ENCODE measurements around the gene CMYA5. TPM values are rescaled to one million over a fixed set of nuclear protein-coding genes. Genes with fewer than 3 reads are reported as not detected.

The CMYA5 gene
- total and polyA plus RNA-seq, 5 donors from 2014 or later: 0.05 to 0.10 TPM; not detected in 3

GRCh38 chr5:79834098-79834753 lies 144.6 kb downstream of the CMYA5 start:
- H3K27ac Mint-ChIP-seq: no peak overlapping the region
- no peak for ATAC-seq (ENCODE audit: low read depth in 2 of 2)
- H3K4me3 Mint-ChIP-seq: no peak overlapping the region

GRCh38 chr5:79834754-79835714 lies 145.4 kb downstream of the CMYA5 start:
- H3K9me3 Mint-ChIP-seq: no peaks in the 10 kb centered on the region

More at GRCh38 chr5:79834098-79834753, 144.6 kb downstream of the CMYA5 start:
- Mint-ChIP-seq H3K27me3 (peaks cover 31% of the 10 kb centered on the region), H3K4me1 (no peaks in the 10 kb centered on the region), H3K36me3 (no peaks in the 10 kb centered on the region), H3K9me3 (no peaks in the 10 kb centered on the region)
- Histone ChIP-seq H3K4me1 (ENCODE audit: control insufficient read depth, insufficient read depth, low read length, poor library complexity, severe bottlenecking) (no peaks in the 10 kb centered on the region), H3K27me3 (ENCODE audit: control insufficient read depth, insufficient read depth, low read length) (peaks cover 5% of the 10 kb centered on the region), H3K27ac (ENCODE audit: insufficient read depth, low read length, poor library complexity, severe bottlenecking) (no peak overlapping the region), H3K36me3 (ENCODE audit: control insufficient read depth, insufficient read depth, low read length) (no peaks in the 10 kb centered on the region), H3K4me3 (ENCODE audit: low read depth, low read length) (no peak overlapping the region), H3K9me3 (ENCODE audit: control insufficient read depth in 2 of 2, low read length in 2 of 2) (no peaks in the 10 kb centered on the region)
- DNase-seq: no peak

GRCh38 chr5:79837761-79838551 lies 148.3 kb downstream of the CMYA5 start:
- Histone ChIP-seq H3K27ac (ENCODE audit: insufficient read depth, low read length, poor library complexity, severe bottlenecking) (no peak overlapping the region), H3K36me3 (ENCODE audit: control insufficient read depth, insufficient read depth, low read length) (no peaks in the 10 kb centered on the region), H3K4me1 (ENCODE audit: control insufficient read depth, insufficient read depth, low read length, poor library complexity, severe bottlenecking) (no peaks in the 10 kb centered on the region), H3K9me3 (ENCODE audit: control insufficient read depth in 2 of 2, low read length in 2 of 2) (no peaks in the 10 kb centered on the region), H3K27me3 (ENCODE audit: control insufficient read depth, insufficient read depth, low read length) (no peaks in the 10 kb centered on the region), H3K4me3 (ENCODE audit: low read depth, low read length) (no peak overlapping the region)
- Mint-ChIP-seq H3K27me3 (peaks cover 21% of the 10 kb centered on the region), H3K9me3 (no peaks in the 10 kb centered on the region), H3K4me3 (no peak overlapping the region), H3K27ac (no peak overlapping the region), H3K4me1 (no peaks in the 10 kb centered on the region), H3K36me3 (no peaks in the 10 kb centered on the region)
- ATAC-seq (ENCODE audit: low read depth in 2 of 2): no peak
- DNase-seq: no peak

More at GRCh38 chr5:79834754-79835714, 145.4 kb downstream of the CMYA5 start:
- Mint-ChIP-seq H3K4me3 (no peak overlapping the region), H3K27me3 (peaks cover 35% of the 10 kb centered on the region), H3K4me1 (no peaks in the 10 kb centered on the region), H3K27ac (no peak overlapping the region), H3K36me3 (no peaks in the 10 kb centered on the region)
- H3K4me3 ChIP-seq (ENCODE audit: low read depth, low read length): no peak overlapping the region
- no peaks in the 10 kb centered on the region for H3K36me3 ChIP-seq (ENCODE audit: control insufficient read depth, insufficient read depth, low read length)
- no peaks in the 10 kb centered on the region for H3K4me1 ChIP-seq (ENCODE audit: control insufficient read depth, insufficient read depth, low read length, poor library complexity, severe bottlenecking)
- no peak overlapping the region for H3K27ac ChIP-seq (ENCODE audit: insufficient read depth, low read length, poor library complexity, severe bottlenecking)
- DNase-seq (no peak), ATAC-seq (ENCODE audit: low read depth in 2 of 2) (no peak)
- H3K27me3 ChIP-seq (ENCODE audit: control insufficient read depth, insufficient read depth, low read length): peaks cover 1% of the 10 kb centered on the region
- H3K9me3 ChIP-seq (ENCODE audit: control insufficient read depth in 2 of 2, low read length in 2 of 2): no peaks in the 10 kb centered on the region

GRCh38 chr5:79840084-79840990 lies 150.7 kb downstream of the CMYA5 start:
- no peak overlapping the region for H3K27ac Mint-ChIP-seq
- H3K4me3 Mint-ChIP-seq: no peak overlapping the region
- Histone ChIP-seq H3K27ac (ENCODE audit: insufficient read depth, low read length, poor library complexity, severe bottlenecking) (no peak overlapping the region), H3K4me3 (ENCODE audit: low read depth, low read length) (no peak overlapping the region), H3K27me3 (ENCODE audit: control insufficient read depth, insufficient read depth, low read length) (no peaks in the 10 kb centered on the region), H3K4me1 (ENCODE audit: control insufficient read depth, insufficient read depth, low read length, poor library complexity, severe bottlenecking) (no peaks in the 10 kb centered on the region), H3K36me3 (ENCODE audit: control insufficient read depth, insufficient read depth, low read length) (no peaks in the 10 kb centered on the region), H3K9me3 (ENCODE audit: control insufficient read depth in 2 of 2, low read length in 2 of 2) (no peaks in the 10 kb centered on the region)
- DNase-seq (no peak), ATAC-seq (ENCODE audit: low read depth in 2 of 2) (no peak)
- H3K4me1 Mint-ChIP-seq: no peaks in the 10 kb centered on the region
- no peaks in the 10 kb centered on the region for H3K36me3 Mint-ChIP-seq
- H3K27me3 Mint-ChIP-seq: peaks cover 23% of the 10 kb centered on the region
- H3K9me3 Mint-ChIP-seq: peaks cover 0 to 3% (median 0%) of the 10 kb centered on the region in 7 donors

GRCh38 chr5:79841172-79841571 lies 151.5 kb downstream of the CMYA5 start:
- Histone ChIP-seq H3K4me1 (ENCODE audit: control insufficient read depth, insufficient read depth, low read length, poor library complexity, severe bottlenecking) (no peaks in the 10 kb centered on the region), H3K4me3 (ENCODE audit: low read depth, low read length) (no peak overlapping the region), H3K27ac (ENCODE audit: insufficient read depth, low read length, poor library complexity, severe bottlenecking) (no peak overlapping the region), H3K27me3 (ENCODE audit: control insufficient read depth, insufficient read depth, low read length) (peaks cover 3% of the 10 kb centered on the region), H3K36me3 (ENCODE audit: control insufficient read depth, insufficient read depth, low read length) (no peaks in the 10 kb centered on the region), H3K9me3 (ENCODE audit: control insufficient read depth in 2 of 2, low read length in 2 of 2) (no peaks in the 10 kb centered on the region)
- no peak for ATAC-seq (ENCODE audit: low read depth in 2 of 2)
- Mint-ChIP-seq H3K27ac (no peak overlapping the region), H3K27me3 (peaks cover 23% of the 10 kb centered on the region), H3K4me1 (no peaks in the 10 kb centered on the region), H3K36me3 (no peaks in the 10 kb centered on the region), H3K9me3 (peaks cover 0 to 3% (median 0%) of the 10 kb centered on the region in 7 donors), H3K4me3 (no peak overlapping the region)
- DNase-seq: no peak

- DNase-seq (no peak), ATAC-seq (ENCODE audit: low read depth in 2 of 2) (no peak)
- no peaks in the 10 kb centered on the region for H3K36me3 Mint-ChIP-seq
- peaks cover 23% of the 10 kb centered on the region for H3K27me3 Mint-ChIP-seq
- H3K9me3 Mint-ChIP-seq: peaks cover 0 to 3% (median 0%) of the 10 kb centered on the region in 7 donors
- Histone ChIP-seq H3K27me3 (ENCODE audit: control insufficient read depth, insufficient read depth, low read length) (peaks cover 5% of the 10 kb centered on the region), H3K27ac (ENCODE audit: insufficient read depth, low read length, poor library complexity, severe bottlenecking) (no peak overlapping the region), H3K4me3 (ENCODE audit: low read depth, low read length) (no peak overlapping the region), H3K4me1 (ENCODE audit: control insufficient read depth, insufficient read depth, low read length, poor library complexity, severe bottlenecking) (no peaks in the 10 kb centered on the region), H3K36me3 (ENCODE audit: control insufficient read depth, insufficient read depth, low read length) (no peaks in the 10 kb centered on the region), H3K9me3 (ENCODE audit: control insufficient read depth in 2 of 2, low read length in 2 of 2) (no peaks in the 10 kb centered on the region)
- H3K27ac Mint-ChIP-seq: no peak overlapping the region
- no peaks in the 10 kb centered on the region for H3K4me1 Mint-ChIP-seq
- no peak overlapping the region for H3K4me3 Mint-ChIP-seq
These were observed 152.6 kb downstream of the CMYA5 start for GRCh38 chr5:79842006-79842881.

Measured in CD4-positive, CD25-positive, alpha-beta regulatory T cell (primary cell).